GM19397 (cell line): ENCODE measurements around the gene POLL.
"Not testable (repeated sequence)": the region's sequence is repeated elsewhere in the genome, so short reads cannot be mapped to it uniquely, and the experiment has no call there.

Source experiments
- ATAC-seq: cut with Tn5 transposase; IDR thresholded peaks from one replicate; pipeline ENCODE4 v1.9.1; 2021; ENCODE audit warnings: mild to moderate bottlenecking, moderate library complexity; ENCODE audit not compliant: unreplicated experiment

Gene POLL

DNA sequence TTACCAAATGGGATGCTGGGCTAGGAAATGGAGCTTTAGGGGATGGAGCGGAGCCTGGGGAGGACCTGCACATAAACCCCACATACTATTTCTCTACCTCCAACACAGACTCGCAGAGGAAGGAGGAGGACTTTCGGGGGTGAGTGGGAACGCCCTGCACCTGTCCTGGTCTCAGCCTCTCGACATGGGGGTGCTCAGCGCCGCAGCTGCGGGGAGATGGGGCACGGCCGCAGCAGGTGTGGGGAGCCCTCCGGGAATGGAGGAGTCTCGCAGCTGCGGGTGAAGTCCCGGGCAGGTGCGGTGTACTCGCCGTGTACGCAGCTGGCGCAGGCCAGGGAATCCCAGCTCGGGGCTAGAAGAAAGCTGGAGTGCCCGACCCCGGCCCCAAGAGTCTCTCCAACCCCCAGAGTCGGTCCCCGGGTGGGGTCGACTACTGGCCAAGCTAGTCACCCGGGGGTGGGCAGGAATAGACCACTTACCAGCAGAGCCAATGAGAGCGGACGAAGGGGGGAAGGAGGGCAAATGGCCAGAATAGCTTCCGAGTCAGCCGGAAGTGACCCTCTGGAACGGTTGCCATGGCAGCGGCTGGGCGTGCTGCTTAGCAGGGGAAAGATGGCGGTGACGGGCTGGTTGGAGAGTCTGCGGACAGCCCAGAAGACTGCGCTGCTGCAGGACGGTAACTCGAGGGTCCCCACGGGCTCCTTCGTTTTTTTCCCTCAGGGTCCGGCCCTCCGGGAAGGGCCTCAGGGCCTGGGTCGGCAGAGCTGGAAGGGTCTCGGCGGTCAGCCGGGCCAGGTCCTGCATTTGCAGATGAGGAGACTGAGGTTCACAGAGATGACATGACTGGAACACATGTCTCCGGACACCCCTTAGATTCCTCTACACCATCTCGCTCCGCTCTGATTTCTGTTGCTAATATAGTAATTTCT, at the start of gene POLL, which contains the start of gene DPCD:
Gene POLL (minus strand): TSS at position 533 of the 929 bp plus-strand sequence. CDS start 897 bp downstream, outside the sequence.
Gene DPCD (plus strand): TSS at position 597 of the 929 bp plus-strand sequence. CDS start 16 bp downstream, at position 613.
- peak; percentile 94 for ATAC-seq

DNA sequence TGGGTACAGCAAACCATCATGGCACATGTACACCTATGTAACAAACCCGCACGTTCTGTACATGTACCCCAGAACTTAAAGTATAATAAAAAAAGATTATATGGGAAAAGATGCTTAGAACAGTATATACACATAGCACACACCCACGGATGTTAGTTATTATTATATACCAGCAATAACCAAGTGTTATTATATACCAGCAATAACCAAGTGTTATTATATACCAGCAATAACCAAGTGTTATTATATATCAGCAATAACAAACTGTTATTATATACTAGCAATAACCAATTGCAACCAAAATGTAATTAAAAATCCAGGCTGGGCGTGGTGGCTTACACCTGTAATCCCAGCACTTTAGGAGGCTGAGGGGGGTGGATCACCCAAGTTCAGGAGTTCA, 45.5 kb upstream of the POLL start:
- not testable (repeated sequence) for ATAC-seq

DNA sequence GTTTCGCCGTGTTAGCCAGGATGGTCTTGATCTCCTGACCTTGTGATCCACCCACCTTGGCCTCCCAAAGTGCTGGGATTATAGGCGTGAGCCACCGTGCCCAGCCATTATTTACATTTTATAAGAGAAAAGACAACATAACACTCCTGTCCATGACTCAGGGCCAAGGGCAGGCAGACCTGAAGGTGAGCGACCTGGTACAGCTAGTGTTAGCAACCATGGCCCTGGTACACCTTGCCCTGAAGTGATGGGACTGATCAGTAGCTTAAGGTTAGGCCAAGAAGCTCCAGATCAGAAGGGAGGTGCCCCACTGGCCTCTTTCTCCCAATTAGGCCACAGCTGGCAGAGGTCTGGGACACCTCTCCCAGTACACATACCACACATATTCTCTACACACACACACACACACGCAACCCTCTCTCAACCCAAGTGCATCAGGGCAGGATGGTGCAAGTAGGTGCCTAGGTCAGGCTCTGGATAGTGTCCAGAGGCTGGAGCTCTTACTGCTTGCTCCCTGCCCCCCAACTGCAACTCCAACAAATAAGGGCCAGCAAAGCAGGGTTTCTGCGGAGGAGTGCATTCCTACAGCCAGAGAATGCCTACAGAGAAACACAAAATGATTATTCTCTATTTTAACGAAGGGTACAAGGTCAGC, 43.9 kb upstream of the POLL start:
- ATAC-seq, result no peak

DNA sequence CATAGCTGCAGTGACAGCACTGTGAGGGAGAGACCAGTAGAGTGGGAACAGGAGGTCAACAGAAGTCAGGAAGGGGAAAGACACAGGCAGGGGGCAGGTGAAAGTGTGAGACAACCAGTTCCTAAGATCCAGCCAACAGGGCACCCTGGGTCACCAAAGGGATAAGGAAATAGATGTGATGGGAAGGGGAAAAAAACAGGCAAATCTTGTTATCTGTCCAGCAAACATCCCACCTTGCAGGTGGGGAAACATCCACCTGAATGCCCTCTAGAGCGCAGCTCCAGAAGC, 42.5 kb upstream of the POLL start:
- no peak for ATAC-seq

- no peak for ATAC-seq
Observed at GRCh38 chr10:101629837-101630632, 42.0 kb upstream of the POLL start.

GRCh38 chr10:101625821-101626412, 37.9 kb upstream of the POLL start:
- ATAC-seq, result no peak

DNA sequence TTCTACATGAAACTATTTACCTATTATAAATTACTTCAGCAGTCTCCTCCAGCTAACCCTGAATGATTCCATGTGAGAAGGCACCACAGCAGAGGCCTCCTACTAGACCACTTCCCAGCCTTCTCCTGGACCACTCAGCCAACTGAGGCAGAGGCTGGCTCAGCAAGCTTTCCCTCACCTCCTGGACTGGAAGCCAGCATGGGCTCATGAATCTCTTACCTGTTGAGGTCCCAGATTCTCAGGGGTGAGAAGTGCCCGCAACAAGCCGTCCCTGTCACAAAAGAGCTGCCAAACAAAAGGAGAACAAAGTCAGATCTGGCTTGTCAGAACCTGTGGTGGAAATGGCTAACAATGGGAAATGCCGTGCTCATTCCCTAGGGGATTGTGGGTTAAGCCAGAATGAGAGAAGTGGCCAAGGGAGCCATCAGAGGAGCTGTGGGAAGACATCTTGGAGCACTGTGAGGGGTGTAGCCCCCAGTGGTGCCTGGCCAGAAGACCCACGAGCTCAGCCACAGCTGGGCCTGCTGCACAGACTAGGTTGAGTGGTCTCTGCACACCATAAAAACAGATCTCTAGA, 36.6 kb upstream of the POLL start:
- no peak for ATAC-seq

GRCh38 chr10:101623528-101623927, 35.5 kb upstream of the POLL start:
- no peak for ATAC-seq

GRCh38 chr10:101619983-101620382, 31.9 kb upstream of the POLL start:
- no peak for ATAC-seq

DNA sequence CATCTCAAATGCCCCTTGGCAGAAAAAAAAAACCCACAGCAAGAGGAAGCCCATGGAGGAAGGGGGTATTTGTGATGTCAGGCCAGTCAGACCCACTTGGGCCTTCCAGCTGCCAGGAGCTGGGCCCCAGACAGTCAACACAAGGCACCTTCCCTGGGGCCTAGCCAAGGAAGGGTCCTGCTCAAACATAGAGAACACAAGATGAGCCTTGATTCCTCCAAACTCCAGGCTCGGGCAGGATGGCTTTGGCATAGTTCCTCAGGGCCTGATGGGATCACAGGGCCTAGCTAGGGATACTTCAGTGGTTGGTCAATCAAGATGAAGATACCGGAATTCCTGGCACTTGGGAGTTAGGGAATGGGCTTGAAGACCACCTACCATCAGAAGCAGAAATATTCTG, 30.8 kb upstream of the POLL start:
- ATAC-seq, result no peak

DNA sequence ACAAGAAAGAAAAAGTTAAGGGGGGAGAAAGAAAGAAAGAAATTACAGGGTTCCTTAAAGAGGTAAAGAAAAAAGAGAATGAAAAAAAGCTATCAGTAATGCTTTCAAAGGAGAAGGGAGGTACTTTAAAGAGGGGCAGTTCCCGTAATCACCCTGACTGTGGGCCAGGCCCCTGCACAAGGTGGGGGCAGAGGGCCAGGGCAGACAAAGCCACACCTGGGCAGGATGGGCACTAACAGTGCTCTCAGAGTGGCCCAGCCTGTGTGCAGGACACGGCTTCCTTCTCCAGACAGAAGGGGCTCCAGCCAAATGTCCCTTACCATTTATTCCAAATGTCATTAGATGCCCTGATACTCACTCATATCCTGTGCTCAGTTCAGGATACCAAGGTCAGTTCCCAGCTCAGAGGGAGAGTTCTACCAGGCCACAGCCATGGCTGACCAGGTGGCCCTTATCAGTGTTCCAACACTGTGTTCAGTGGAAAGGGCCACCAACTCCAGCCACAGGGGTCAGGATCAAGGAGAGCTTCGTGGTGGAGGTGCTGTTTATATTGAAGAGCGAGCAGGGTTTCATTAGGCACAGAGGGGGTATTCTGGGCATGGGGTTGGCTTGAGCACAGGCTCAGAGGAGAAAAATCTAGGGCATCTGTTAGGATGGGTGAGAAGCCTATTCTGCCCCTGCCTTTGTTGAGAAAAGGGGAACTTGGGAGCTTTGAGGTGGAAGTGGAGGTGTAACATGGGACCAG, 29.9 kb upstream of the POLL start:
- ATAC-seq, result no peak

DNA sequence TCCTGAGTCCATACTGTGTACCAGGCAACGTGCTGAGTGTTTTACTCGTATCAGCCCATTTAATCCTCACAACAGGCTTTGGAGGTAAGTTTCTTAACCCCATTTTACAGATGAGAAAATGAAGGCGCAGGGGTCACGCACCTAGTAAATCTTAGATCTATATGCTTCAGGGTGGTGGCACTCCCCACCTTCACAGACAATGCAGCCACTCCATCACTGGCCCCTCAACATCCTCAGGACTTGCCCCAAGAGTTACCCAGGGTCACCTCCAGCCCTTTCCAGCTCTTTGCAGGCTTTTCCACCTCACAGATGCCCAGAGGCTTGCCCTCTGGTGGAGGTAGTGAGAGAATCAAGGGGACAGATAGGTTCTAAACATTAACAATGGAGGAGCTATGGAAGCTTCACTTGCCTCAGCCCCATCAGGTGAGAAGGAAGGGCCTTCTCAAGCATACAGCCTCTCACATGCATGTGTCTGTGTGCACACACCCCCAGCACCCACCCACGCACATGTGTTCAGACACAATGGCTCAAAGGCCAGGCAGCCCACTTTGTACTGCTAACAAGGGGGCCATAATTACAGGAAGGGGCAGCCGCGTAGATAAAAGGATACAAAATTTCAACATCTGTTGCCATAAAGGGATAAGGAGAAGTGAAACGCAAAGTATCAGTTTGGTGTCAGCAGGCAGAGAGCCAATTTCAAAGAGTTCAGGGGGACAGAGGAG, 29.2 kb upstream of the POLL start:
- ATAC-seq, result no peak

DNA sequence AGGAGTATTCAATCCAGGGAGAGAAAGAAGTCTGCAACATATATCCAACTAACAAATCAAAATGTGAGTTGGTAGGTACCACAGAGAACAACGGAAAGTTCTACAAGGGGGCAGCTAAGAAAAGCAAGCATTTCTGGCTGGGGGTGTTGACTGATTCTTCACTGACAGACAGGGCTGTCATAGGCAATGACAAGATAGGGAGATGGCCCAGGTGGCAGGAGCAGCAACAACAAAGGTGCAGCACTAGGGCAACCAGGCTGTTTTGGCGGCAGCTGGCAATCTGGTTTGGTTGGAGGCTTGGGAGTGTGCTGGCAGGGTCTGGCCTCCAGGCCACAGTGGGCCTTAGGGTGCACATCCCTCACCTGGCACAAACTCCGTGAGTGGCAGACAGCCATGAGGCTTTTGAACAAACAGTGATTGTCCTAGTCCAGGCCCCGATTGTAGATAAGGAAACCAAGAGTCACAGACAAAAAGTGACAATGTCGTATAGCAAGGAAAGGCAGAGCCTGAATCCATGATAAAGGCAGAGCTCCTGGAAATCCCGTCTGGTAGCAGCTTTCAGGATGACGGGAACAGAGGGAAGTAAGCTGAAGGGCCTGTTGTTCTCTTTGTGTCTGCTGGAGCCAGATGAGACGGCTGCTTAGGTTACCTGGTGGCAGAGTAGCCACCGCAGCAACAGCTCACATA, 28.5 kb upstream of the POLL start:
- no peak for ATAC-seq

- ATAC-seq, result no peak
Observed at GRCh38 chr10:101615525-101616116, 27.6 kb upstream of the POLL start.

DNA sequence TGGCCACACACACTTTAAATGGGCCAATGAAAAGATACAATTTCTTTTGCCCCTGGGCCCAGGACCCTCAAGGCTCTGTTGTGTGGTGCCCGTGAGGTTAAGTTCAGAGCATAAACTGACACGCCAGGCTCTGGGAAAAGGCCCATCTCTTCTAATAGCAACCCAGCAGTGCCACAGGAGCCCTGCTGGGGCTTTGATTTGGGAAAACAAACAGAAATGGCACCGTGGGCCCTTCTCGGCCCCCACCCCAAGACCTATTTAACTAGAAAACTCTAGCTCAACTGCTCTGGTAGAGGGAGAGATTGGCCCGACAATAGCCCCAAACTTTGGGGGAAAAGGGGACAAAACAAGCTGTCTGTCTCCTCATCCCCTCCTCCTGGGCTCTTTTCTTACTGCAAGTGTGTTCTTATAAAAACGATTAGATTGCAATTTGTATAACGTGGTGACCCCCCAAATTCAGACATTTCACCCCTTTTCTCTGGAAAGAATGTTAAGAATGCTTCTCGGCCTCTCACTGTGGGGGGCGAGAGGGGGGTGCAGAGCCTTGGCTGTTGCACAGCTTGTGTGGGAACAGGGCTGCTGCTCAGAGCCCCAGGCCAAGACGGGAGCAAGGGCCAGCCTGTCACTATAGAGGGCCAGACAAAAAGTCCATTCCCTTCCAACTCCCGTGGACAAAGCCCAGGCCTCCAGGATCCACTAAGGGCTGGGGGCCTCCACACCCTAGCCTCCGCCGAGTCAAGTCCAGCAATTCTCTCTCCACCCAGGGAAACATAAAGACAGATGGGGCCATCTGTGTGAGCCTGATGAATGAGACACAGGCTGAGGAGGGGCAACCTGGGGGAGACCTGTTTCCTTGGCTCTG, 26.8 kb upstream of the POLL start:
- ATAC-seq, result no peak

GRCh38 chr10:101613646-101614045, 25.6 kb upstream of the POLL start:
- no peak for ATAC-seq

DNA sequence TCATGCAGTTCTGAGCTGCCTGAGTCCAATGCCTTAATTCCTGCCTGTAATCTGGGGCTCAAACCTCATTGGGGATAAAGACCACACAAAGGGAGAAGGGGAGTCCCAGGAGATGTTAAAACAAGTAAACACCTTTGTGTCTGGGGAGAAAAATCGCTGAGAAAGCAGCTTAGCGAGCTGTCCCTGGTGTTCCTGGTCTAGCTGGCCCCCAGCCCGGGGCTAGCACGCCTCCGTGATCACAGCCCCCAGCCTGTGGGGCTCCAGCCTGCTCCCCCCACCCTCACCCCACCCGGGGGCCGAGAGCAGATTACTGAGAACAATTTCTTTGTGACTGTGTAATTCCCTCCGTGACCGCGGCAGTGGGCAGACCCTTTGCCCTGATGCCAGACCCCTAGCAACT, 24.8 kb upstream of the POLL start:
- ATAC-seq, result no peak
